Ovary (tissue), 3 donors: ENCODE results near the gene SPACA4.

ENCODE experiments used
- CTCF ChIP-seq, 3 donors: fragments of 450-650 bp in 2 of 3; fragments of 200-600 bp in 1 of 3; IDR thresholded peaks; one replicate each; pipeline versions ENCODE4 v1.5.1 to v1.8.0; 2016 to 2022; ENCODE audit warnings: antibody characterized with exemption in 3 of 3, mild to moderate bottlenecking in 1 of 3
- POLR2A ChIP-seq: fragments of 450-650 bp; IDR thresholded peaks from one replicate; pipeline ENCODE4 v1.6.1; 2017; ENCODE audit warnings: antibody characterized with exemption, mild to moderate bottlenecking, moderate library complexity
- donor health status: DM: no; HTN: no; CAD: no.

GRCh38 chr19:48646001-48646721, 39.6 kb downstream of the SPACA4 start, which contains the start of gene CA11:
- TF ChIP-seq CTCF (IDR thresholded peaks at IDR 0.05) (peak; percentile 94 to 95 (median 94)), POLR2A (peak; percentile 71)
